Measurements from ENCODE around the gene ARPC5L. TPM values are rescaled to one million over a fixed set of nuclear protein-coding genes. Genes with fewer than 3 reads are reported as not detected.
"Not testable (repeated sequence)": the region's sequence is repeated elsewhere in the genome, so short reads cannot be mapped to it uniquely, and the experiment has no call there.

Gene ARPC5L
- total RNA-seq, 1 experiment from 2014 or later, result 84.4 TPM

DNA sequence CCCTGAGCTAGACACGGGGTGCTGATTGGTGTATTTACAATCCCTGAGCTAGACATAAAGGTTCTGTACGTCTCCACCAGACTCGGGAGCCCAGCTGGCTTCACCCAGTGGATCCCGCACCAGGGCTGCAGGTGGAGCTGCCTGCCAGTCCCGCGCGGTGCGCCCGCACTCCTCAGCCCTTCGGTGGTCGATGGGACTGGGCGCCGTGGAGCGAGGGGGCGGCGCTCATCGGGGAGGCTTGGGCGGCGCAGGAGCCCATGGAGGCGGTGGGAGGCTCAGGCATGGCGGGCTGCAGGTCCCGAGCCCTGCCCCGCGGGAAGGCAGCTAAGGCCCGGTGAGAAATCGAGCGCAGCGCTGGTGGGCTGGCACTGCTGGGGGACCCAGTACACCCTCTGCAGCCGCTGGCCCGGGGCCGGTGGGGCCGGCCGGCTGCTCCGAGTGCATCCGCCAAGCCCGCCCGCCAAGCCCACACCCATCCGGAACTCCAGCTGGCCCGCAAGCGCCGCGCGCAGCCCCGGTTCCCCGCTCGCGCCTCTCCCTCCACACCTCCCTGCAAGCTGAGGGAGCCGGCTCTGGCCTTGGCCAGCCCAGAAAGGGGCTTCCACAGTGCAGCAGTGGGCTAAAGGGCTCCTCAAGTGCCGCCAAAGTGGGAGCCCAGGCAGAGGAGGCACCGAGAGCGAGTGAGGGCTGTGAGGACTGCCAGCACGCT, 23.2 kb upstream of the ARPC5L start:
- H3K36me3 ChIP-seq (ENCODE audit: low read depth); H3K9me3 ChIP-seq (ENCODE audit: insufficient read depth, low read depth); BruUV-seq (replicated peaks); H3K4me2 ChIP-seq; H3K79me2 ChIP-seq (ENCODE audit: low read depth); H2AFZ ChIP-seq; H4K20me1 ChIP-seq (ENCODE audit: insufficient read depth); H3K9me2 ChIP-seq (ENCODE audit: insufficient read depth); H3K27me3 ChIP-seq (ENCODE audit: insufficient read depth, low read depth); POLR2A ChIA-PET (ENCODE audit: unreplicated experiment); H3K4me3 ChIP-seq; intact Hi-C loops (cut with micrococcal nuclease; ENCODE audit: unreplicated experiment); H3K27ac ChIP-seq; DNase-seq: not testable (repeated sequence)
- CTCF ChIA-PET, result interaction anchor here (1.4 kb wide), 3 partner anchors 26 to 64 kb away, joined by 3 to 5 read pairs (median 3); no protein-coding TSS in a partner anchor
- Histone ChIP-seq H3K4me1 (replicated peaks; ENCODE audit: insufficient read depth) (peaks cover 29% of the 10 kb centered on the region), H3F3A (ENCODE audit: insufficient read depth, low read depth) (peaks cover 21% of the 10 kb centered on the region; the same call in 1 of the 2 replicates)

DNA sequence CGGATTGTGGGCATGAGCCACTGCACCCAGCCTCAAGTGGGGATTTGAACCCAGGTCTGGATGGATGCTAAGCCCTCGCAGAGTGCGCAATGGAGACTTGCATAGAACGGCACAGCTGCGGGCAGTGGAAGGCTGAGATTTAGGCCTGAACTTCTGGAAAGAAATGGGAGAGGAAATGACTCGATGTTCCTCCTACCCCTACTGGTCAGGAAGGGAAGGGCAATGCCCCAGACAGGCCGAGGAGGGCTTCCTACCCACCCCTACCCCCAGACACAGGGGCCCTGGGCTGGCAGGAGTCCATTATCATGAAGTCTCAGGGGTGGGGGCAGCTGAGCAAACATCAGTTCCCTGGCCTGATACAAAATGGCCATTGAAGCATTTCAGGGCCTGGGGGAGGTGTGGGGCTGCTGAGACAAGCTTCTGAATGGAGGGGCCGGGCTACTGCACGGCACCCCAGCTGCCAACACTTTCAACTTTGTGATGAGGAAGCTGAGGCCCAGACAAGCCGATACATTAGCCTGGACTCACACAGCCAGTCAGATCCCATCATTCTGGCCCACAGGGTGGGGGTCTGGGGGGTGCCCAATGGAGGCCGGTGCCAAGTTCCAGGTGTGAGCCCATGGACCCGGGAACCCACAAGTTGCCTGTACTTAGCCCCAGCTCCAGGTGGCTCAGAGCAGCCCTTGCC, 22.2 kb upstream of the ARPC5L start:
- H3K4me2 ChIP-seq, result no peak overlapping the region

DNA sequence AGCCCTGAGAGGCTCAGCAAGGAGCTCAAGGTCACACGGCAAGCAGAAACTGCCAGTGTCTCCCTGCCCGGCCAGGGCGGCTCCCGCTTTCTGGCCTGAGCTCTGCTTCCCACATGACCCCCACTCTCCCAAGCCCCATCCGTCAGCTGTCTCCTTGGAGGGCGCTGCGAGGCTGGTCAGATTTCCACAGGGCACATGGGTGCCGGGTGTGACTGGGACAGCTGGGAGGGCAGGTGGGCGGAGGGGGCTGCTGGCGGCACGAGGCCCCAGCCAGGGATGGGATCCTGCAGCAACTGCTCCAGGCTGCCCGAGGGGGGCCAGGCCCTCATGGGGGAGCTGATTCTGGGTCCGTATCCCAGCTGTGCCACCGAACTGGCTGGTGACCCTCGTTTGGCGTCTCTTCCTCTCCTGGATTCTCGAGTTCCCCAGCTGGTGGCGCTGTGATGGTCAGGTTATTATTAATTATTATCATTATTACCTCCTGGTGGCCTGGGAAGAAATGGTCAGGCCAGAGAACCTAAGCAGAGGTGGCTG, 21.6 kb upstream of the ARPC5L start:
- no peaks in the 10 kb centered on the region for H4K20me1 ChIP-seq (ENCODE audit: insufficient read depth)
- intact Hi-C loops (cut with micrococcal nuclease; ENCODE audit: unreplicated experiment), result no loop called here
- ChIA-PET CTCF (interaction anchor here (0.8 to 2.0 kb wide), 9 partner anchors 12 to 69 kb away, joined by 3 to 13 read pairs (median 3); partner anchors contain the start of genes NR6A1 and WDR38), POLR2A (ENCODE audit: unreplicated experiment) (no interaction called here)
- no peak for DNase-seq
- H3K27ac ChIP-seq, result no peak overlapping the region
- no peak overlapping the region for H3K4me2 ChIP-seq
- H2AFZ ChIP-seq, result no peak overlapping the region
- H3K4me1 ChIP-seq (replicated peaks; ENCODE audit: insufficient read depth), result peaks cover 13% of the 10 kb centered on the region
- no peak overlapping the region for H3K4me3 ChIP-seq
- H3K79me2 ChIP-seq (ENCODE audit: low read depth), result no peaks in the 10 kb centered on the region
- H3K27me3 ChIP-seq (ENCODE audit: insufficient read depth, low read depth), result no peaks in the 10 kb centered on the region
- TF ChIP-seq, protein P1, sequence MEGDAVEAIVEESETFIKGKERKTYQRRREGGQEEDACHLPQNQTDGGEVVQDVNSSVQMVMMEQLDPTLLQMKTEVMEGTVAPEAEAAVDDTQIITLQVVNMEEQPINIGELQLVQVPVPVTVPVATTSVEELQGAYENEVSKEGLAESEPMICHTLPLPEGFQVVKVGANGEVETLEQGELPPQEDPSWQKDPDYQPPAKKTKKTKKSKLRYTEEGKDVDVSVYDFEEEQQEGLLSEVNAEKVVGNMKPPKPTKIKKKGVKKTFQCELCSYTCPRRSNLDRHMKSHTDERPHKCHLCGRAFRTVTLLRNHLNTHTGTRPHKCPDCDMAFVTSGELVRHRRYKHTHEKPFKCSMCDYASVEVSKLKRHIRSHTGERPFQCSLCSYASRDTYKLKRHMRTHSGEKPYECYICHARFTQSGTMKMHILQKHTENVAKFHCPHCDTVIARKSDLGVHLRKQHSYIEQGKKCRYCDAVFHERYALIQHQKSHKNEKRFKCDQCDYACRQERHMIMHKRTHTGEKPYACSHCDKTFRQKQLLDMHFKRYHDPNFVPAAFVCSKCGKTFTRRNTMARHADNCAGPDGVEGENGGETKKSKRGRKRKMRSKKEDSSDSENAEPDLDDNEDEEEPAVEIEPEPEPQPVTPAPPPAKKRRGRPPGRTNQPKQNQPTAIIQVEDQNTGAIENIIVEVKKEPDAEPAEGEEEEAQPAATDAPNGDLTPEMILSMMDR (conservative IDR thresholded peaks at IDR 0.05), result peak; percentile 50; the same call in 1 of the 2 replicates
- TF ChIP-seq EZH2 (IDR thresholded peaks at IDR 0.05; ENCODE audit: low read depth), result no peak
- H3K36me3 ChIP-seq (ENCODE audit: low read depth), result no peaks in the 10 kb centered on the region
- peaks cover 8% of the 10 kb centered on the region; the same call in 1 of the 2 replicates for H3F3A ChIP-seq (ENCODE audit: insufficient read depth, low read depth)
- BruUV-seq (replicated peaks), result no TSS peak
- H3K9me2 ChIP-seq (ENCODE audit: insufficient read depth), result no peaks in the 10 kb centered on the region
- H3K9me3 ChIP-seq (ENCODE audit: insufficient read depth, low read depth), result no peaks in the 10 kb centered on the region

More for the DNA sequence above, 22.2 kb upstream of the ARPC5L start:
- Histone ChIP-seq H3K4me3 (no peak overlapping the region), H3K36me3 (ENCODE audit: low read depth) (no peaks in the 10 kb centered on the region), H3F3A (ENCODE audit: insufficient read depth, low read depth) (peaks cover 12% of the 10 kb centered on the region; the same call in 1 of the 2 replicates), H3K9me2 (ENCODE audit: insufficient read depth) (no peaks in the 10 kb centered on the region), H3K9me3 (ENCODE audit: insufficient read depth, low read depth) (no peaks in the 10 kb centered on the region), H3K79me2 (ENCODE audit: low read depth) (no peaks in the 10 kb centered on the region), H4K20me1 (ENCODE audit: insufficient read depth) (no peaks in the 10 kb centered on the region), H3K4me1 (replicated peaks; ENCODE audit: insufficient read depth) (peaks cover 19% of the 10 kb centered on the region), H3K27ac (no peak overlapping the region), H3K27me3 (ENCODE audit: insufficient read depth, low read depth) (no peaks in the 10 kb centered on the region), H2AFZ (no peak overlapping the region)
- ChIA-PET CTCF (interaction anchor here (0.9 to 2.0 kb wide), 7 partner anchors 13 to 69 kb away, joined by 3 to 13 read pairs (median 3); partner anchors contain the start of genes NR6A1 and WDR38), POLR2A (ENCODE audit: unreplicated experiment) (interaction anchor here (0.7 kb wide), 1 partner anchor 20 kb away, joined by 5 read pairs; no protein-coding TSS in a partner anchor)
- TF ChIP-seq, protein P1 (conservative IDR thresholded peaks at IDR 0.05), result peak; percentile 64
- no peak for TF ChIP-seq EZH2 (IDR thresholded peaks at IDR 0.05; ENCODE audit: low read depth)
- DNase-seq, result no peak
- intact Hi-C loops (cut with micrococcal nuclease; ENCODE audit: unreplicated experiment), result no loop called here
- no TSS peak for BruUV-seq (replicated peaks)

Data from PC-9 (cell line).